ENCODE results near the gene GSG1.
"Not testable (repeated sequence)": the region's sequence is repeated elsewhere in the genome, so short reads cannot be mapped to it uniquely, and the experiment has no call there.

Gene GSG1

DNA sequence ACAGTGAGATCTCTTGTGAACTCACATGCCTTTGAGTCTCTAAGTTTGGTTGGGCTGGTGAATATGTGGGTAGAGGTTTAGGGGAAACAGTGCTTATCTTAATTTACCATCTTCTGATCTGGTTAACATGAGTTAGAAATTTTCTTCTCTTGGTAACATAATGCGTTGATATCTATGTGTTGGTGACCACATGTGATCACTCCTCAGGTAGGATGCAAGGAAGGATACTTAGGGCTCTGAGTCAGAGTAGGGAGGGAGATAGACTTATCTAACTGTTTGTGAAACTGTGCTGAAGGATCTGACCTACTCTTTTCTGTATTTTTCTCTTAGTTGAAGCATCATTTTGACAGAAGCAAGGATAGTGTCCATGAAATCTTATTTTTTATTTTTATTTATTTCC is 36.1 kb downstream of the GSG1 start:
- H3K36me3 Mint-ChIP-seq: peaks cover 40% of the 10 kb centered on the region
- H3K4me1 Mint-ChIP-seq: no peaks in the 10 kb centered on the region
- H3K27me3 Mint-ChIP-seq: no peaks in the 10 kb centered on the region
- no peak overlapping the region for H3K4me3 Mint-ChIP-seq
- H3K9me3 Mint-ChIP-seq: no peaks in the 10 kb centered on the region
- ATAC-seq: no peak
- H3K27ac Mint-ChIP-seq: no peak overlapping the region

DNA sequence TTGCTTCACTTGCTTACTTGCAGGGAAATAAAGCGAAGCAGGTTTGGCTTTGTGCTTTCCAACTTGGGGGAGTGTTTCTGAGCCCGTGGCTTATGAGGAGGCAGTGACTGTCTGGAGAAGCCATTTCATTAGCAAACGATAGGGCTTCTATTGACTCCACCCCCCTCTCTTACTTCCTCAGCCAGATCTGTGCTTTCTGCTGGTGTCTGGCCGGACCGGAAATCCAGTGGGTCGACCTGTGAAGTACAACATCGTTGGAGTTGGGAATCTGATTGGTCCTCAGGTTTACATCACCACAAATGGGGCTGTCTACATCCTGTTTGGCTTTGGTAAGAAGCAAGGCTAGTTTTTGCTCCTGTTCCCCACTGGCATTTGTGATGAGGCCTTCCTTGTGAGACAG is 37.0 kb downstream of the GSG1 start:
- no peaks in the 10 kb centered on the region for H3K27me3 Mint-ChIP-seq
- H3K27ac Mint-ChIP-seq: no peak overlapping the region
- H3K4me3 Mint-ChIP-seq: no peak overlapping the region
- H3K36me3 Mint-ChIP-seq: peaks cover 44% of the 10 kb centered on the region
- no peak for ATAC-seq
- H3K9me3 Mint-ChIP-seq: no peaks in the 10 kb centered on the region
- H3K4me1 Mint-ChIP-seq: no peaks in the 10 kb centered on the region

DNA sequence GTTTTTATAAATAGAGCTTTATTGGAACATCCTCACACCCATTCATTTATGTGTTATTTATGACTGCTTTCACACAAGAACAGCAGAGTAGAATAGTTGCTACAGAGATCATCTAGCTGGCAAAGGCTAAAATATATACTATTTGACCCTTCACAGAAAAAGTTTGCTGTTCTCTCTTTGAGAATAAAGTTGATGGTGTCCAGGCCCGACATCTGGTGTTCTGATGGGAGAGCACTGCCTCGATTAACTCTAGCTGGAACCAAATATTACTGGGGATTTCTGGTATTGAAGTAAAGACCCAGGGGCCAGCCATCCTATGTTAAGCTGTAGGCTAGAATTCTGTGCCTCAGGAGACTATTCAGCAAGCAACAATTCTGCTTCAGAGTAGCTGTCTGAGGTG is 37.5 kb downstream of the GSG1 start:
- no peaks in the 10 kb centered on the region for H3K27me3 Mint-ChIP-seq
- peaks cover 44% of the 10 kb centered on the region for H3K36me3 Mint-ChIP-seq
- no peaks in the 10 kb centered on the region for H3K9me3 Mint-ChIP-seq
- ATAC-seq: no peak
- H3K27ac Mint-ChIP-seq: no peak overlapping the region
- H3K4me3 Mint-ChIP-seq: no peak overlapping the region
- no peaks in the 10 kb centered on the region for H3K4me1 Mint-ChIP-seq

DNA sequence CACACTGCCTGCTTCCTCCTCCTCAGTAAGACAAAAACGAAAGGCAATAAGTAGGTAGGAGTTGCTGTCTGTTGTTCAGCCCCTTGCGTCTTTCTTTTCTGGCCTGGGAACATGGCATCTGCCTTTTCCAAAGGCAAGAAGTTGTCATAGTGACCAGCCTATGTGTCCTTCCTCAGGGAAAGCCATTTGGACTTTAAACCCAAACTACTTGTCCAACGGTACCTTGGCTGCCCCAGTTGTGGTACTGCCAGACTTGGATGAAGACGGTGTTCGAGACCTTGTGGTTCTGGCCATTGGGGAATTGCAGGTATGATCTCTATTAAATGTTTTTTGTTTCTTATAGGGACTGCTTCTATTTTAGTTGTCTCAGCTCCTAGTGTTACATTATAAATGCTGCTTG is 40.8 kb downstream of the GSG1 start:
- no peak for ATAC-seq
- no peaks in the 10 kb centered on the region for H3K9me3 Mint-ChIP-seq
- no peak overlapping the region for H3K27ac Mint-ChIP-seq
- peaks cover 43% of the 10 kb centered on the region for H3K36me3 Mint-ChIP-seq
- H3K27me3 Mint-ChIP-seq: no peaks in the 10 kb centered on the region
- no peaks in the 10 kb centered on the region for H3K4me1 Mint-ChIP-seq
- no peak overlapping the region for H3K4me3 Mint-ChIP-seq

DNA sequence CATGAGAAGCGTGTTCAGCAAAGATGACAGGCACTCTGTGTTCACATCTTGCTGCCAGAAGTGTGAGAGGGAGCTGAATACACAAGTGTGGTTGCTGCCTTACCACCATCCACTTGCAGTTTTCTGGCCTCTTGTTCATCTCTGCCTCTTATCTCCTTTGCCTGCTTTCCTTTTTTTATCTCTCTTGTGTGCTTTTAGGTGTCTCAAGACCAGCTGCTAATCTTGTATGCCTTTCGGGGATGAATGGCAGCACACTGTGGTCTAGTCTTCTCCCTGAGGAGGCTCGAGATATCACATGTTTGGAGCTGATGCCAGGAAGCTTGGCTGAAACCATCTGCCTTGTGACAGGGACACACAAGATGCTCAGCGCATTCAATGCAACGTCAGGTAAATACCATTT is 42.1 kb downstream of the GSG1 start:
- no peaks in the 10 kb centered on the region for H3K9me3 Mint-ChIP-seq
- H3K27me3 Mint-ChIP-seq: no peaks in the 10 kb centered on the region
- no peak for ATAC-seq
- no peaks in the 10 kb centered on the region for H3K4me1 Mint-ChIP-seq
- H3K36me3 Mint-ChIP-seq: peaks cover 36% of the 10 kb centered on the region
- no peak overlapping the region for H3K4me3 Mint-ChIP-seq
- H3K27ac Mint-ChIP-seq: no peak overlapping the region

DNA sequence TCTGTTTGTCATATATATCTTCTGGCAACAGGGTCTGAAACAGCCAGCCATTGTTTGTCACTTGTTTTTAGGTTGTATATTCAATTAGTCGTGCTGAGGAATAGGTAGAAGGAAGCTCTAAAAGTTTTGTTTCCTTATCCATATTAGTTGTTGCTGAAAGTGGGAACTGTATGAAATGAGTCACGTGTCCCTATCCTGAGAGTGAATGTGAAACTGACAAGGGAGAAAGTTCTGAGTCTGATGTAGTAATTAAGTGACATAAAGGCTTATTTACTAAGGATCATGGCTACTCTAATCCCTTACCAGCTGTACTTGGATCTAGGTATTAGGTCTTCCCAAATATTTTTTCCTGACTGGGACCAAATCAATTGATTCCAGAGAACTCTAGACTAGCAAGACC is 42.9 kb downstream of the GSG1 start:
- Mint-ChIP-seq H3K4me3 (no peak overlapping the region), H3K27ac (no peak overlapping the region), H3K36me3 (peaks cover 44% of the 10 kb centered on the region), H3K4me1 (no peaks in the 10 kb centered on the region), H3K9me3 (no peaks in the 10 kb centered on the region), H3K27me3 (no peaks in the 10 kb centered on the region)
- ATAC-seq: no peak

DNA sequence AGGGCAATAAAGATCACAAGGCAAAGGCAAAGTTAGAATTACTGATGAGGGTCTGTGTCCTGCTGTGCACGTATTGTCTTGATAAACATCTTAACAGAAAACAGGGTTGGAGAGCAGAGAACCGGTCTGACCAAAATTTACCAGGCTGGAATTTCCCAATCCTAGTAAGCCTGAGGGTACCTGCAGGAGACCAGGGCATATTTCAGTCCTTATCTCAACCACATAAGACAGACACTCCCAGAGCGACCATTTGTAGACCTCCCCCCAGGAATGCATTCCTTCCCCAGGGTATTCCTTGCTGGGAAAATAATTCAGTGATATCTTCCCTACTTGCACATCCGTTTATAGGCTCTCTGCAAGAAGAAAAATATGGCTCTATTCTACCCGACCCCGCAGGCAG is 49.9 kb downstream of the GSG1 start:
- ATAC-seq, H3K27me3 Mint-ChIP-seq, H3K4me3 Mint-ChIP-seq, H3K9me3 Mint-ChIP-seq, H3K27ac Mint-ChIP-seq: not testable (repeated sequence)
- H3K4me1 Mint-ChIP-seq: peaks cover 12% of the 10 kb centered on the region
- H3K36me3 Mint-ChIP-seq: peaks cover 41% of the 10 kb centered on the region

DNA sequence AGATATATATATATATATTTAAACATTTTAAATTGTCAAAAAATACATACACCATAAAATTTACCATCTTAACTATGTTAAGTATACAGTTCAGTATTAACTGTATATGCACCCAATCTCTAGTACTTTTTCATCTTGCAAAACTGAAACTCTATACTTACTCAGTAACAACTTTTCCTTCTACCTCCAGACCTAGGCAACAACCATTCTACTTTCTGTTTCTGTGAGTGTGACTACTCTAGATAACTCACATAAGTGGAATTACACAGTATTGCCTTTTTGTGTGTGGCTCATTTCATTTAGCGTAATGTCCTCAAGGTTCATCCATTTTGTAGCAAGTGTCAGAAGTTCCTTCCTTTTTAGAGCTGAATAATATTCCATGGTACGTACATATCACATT is 51.0 kb downstream of the GSG1 start:
- peaks cover 17% of the 10 kb centered on the region for H3K4me1 Mint-ChIP-seq
- peaks cover 32% of the 10 kb centered on the region for H3K36me3 Mint-ChIP-seq
- no peak overlapping the region for H3K27ac Mint-ChIP-seq
- ATAC-seq: no peak
- no peaks in the 10 kb centered on the region for H3K27me3 Mint-ChIP-seq
- no peak overlapping the region for H3K4me3 Mint-ChIP-seq
- peaks cover 4% of the 10 kb centered on the region for H3K9me3 Mint-ChIP-seq

DNA sequence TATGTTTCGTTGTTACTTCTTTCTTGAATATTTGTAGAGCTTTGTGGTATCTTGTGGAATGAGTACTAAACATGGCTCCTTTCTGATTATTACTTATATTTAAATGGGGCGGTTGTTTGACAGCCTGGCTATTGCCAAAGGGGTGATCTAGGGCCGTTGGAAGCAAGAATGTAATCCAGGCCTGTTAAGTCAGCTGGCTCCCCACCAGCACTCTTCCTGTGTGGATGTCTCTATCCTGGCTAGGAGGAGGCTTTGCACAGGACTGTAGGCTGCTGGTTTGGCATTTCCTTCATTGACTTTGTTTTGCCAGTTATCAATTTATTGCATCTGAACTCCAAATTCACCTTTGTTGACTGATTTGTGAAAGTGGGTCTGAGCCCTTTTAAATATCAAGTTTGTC is 53.7 kb downstream of the GSG1 start:
- Mint-ChIP-seq H3K27me3 (no peaks in the 10 kb centered on the region), H3K27ac (no peak overlapping the region), H3K36me3 (peaks cover 15% of the 10 kb centered on the region), H3K9me3 (peaks cover 4% of the 10 kb centered on the region), H3K4me1 (peaks cover 40% of the 10 kb centered on the region), H3K4me3 (no peak overlapping the region)
- ATAC-seq: no peak

DNA sequence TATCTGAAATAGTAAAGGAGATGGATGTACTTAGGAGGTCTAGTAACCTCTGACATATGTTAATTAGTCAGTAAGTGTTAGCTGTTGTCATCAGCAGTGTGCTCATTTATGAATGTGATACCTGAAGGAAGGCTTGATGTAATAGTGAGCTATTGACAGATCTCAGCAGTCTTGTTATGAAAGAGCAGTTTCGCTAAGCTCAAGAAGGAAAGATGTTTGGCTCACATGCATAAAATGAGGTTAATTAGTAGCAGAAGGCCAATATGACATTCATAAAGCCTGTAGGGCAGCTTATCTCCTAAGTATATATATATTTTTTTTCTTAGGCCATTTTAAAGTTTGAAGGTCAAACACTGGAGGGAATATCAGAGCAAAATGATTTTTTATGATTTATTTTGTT is 56.5 kb downstream of the GSG1 start:
- H3K4me1 Mint-ChIP-seq: peaks cover 47% of the 10 kb centered on the region
- no peak for ATAC-seq
- no peak overlapping the region for H3K27ac Mint-ChIP-seq
- H3K27me3 Mint-ChIP-seq: no peaks in the 10 kb centered on the region
- H3K4me3 Mint-ChIP-seq: no peak overlapping the region
- H3K36me3 Mint-ChIP-seq: no peaks in the 10 kb centered on the region
- H3K9me3 Mint-ChIP-seq: no peaks in the 10 kb centered on the region

DNA sequence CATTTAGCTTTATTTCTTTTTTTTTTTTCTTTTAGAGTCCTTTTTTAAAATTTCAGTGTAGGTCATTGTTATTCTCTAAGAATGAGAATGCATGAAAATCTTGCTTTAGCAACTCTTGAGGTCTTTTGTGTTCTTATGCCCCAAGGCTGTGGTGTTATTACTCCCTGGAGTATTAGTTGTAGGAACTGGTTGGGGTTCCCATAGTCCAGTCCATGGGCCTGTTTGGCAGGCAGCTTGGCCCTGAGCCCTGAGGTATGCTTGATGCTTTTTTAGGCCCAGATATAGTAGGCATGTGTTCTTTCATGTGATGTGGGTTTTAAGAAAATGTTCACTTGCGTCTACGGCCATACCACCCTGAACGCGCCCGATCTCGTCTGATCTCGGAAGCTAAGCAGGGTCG is 57.7 kb downstream of the GSG1 start:
- no peaks in the 10 kb centered on the region for H3K27me3 Mint-ChIP-seq
- no peak overlapping the region for H3K27ac Mint-ChIP-seq
- ATAC-seq: no peak
- H3K4me3 Mint-ChIP-seq: no peak overlapping the region
- H3K36me3 Mint-ChIP-seq: no peaks in the 10 kb centered on the region
- no peaks in the 10 kb centered on the region for H3K9me3 Mint-ChIP-seq
- peaks cover 47% of the 10 kb centered on the region for H3K4me1 Mint-ChIP-seq

DNA sequence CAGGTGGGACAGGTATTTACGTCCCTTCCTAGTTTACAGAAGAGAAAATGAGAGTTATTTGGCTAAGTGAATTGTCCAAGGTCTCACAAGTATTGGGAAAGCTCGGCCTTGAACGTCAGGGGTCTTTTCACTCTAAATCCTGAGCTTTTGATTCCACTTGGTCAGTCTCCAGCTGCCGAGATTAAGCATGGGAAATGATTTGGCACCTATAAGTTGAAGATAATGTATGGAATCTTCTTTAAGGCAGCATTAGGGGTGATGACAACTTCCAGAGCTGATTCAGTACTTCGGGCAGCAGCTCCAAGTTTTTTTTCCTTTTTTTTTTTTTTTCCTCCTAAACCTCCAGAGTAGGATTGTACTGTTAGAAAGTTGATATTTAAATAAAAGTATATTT is 58.6 kb downstream of the GSG1 start:
- no peaks in the 10 kb centered on the region for H3K9me3 Mint-ChIP-seq
- H3K36me3 Mint-ChIP-seq: no peaks in the 10 kb centered on the region
- peak overlapping the region; percentile 79 for H3K27ac Mint-ChIP-seq

DNA sequence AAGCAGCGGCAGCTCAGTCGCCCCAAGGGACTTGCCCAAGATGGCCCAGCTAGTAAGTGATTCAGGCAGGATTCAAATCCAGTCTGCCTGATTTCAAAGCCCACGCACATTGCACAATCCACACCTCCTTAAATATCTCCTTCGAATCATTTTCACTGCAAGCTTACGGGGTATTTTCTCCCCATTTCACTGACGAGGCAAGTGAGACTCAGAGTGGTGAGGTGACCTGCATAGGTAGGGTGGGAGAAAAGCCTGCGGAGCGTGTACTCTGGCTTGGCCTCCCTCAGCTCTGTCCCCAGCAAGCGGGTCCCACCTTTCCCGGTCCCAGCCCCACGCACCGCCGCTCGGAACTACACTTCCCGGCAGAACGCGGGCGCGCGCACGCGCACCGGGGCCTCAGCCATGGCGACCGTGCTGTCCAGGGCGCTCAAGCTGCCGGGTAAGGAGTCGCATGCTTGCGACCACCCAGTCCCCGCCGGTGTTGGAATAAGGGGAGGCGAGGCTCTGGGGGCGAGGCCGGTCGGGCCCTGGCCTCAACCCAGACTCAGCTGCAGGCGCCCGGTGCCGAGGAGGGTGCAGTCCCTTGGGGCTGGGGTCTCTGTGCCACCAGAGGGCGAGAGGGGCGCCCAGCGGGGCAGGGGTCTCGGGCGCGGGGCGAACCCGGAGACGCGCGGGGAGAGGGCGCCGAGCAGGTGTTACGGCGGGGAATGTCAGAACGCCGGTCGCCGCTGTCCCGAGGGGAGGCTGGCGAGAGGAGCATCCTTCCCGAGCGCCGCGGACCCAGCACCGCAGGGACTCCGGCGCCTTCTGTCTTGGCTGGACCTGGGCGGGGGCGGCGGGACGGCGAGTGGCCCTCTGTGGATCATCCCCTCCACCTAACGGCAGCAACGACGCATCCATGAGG is 59.2 kb downstream of the GSG1 start, which contains the start of gene FAM234B:
FAM234B (plus strand) TSS at position 380 of the 904 bp plus-strand sequence; CDS start at position 403, 23 bp downstream.
- Mint-ChIP-seq H3K36me3 (no peaks in the 10 kb centered on the region), H3K4me3 (peak within 1 kb of the TSS; percentile 92), H3K27ac (peak within 1 kb of the TSS; percentile 79), H3K9me3 (no peaks in the 10 kb centered on the region), H3K4me1 (peaks cover 46% of the 10 kb centered on the region), H3K27me3 (no peaks in the 10 kb centered on the region)
- peak; percentile 94 for ATAC-seq

More for the DNA sequence above, 58.6 kb downstream of the GSG1 start:
- H3K4me3 Mint-ChIP-seq: peak overlapping the region; percentile 92
- H3K4me1 Mint-ChIP-seq: peaks cover 44% of the 10 kb centered on the region
- no peak for ATAC-seq
- H3K27me3 Mint-ChIP-seq: no peaks in the 10 kb centered on the region

DNA sequence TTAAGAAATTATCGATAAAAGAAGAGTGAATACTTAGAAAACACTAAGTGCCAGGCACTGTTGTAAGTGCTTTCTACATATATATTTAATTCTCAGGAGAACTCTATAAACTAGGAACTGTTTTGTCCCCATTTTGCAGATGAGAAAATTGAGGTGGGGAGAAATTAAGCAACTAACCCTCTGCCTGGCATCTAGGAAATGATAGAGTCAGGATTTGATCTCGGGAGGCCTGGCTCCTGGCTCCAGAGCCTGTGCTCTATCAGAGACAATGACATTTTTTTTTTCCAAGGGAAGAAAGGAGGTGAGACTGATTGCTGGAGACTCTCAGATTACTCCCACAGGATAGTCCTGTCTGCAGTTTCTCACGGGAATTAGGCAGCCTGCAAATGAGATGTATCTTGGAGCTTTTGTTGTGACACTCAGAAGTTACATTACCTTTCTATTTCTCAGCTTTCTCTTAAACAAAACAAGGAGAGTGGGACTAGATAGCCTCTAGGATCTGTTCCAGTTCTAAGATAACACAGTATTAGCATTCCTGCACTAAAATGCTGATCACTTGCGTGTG is 60.7 kb downstream of the GSG1 start:
- Mint-ChIP-seq H3K4me3 (no peak overlapping the region), H3K36me3 (no peaks in the 10 kb centered on the region), H3K27me3 (no peaks in the 10 kb centered on the region), H3K27ac (no peak overlapping the region), H3K9me3 (no peaks in the 10 kb centered on the region), H3K4me1 (peaks cover 45% of the 10 kb centered on the region)
- ATAC-seq: no peak

DNA sequence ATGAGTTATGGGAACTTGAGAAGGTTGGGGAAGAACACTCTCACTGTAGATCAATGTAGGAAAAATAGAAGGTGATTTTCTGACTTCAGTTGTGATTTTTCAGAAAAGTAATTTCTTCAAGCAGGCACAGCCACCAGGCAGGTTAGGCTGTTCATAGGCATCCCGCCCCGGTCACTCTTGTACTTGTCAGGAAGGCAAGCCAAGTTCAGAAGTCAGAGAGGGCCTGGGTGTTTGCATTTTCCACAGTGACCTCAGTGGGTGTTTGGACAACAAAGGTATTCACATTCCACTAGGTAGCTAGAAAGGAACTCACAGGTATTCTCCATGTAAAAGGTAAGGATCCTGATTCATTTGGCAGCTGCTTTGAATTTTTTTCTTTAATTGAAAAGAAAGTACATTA is 62.2 kb downstream of the GSG1 start:
- Mint-ChIP-seq H3K27me3 (no peaks in the 10 kb centered on the region), H3K36me3 (no peaks in the 10 kb centered on the region), H3K4me1 (peaks cover 37% of the 10 kb centered on the region), H3K4me3 (no peak overlapping the region), H3K27ac (no peak overlapping the region), H3K9me3 (no peaks in the 10 kb centered on the region)
- no peak for ATAC-seq

DNA sequence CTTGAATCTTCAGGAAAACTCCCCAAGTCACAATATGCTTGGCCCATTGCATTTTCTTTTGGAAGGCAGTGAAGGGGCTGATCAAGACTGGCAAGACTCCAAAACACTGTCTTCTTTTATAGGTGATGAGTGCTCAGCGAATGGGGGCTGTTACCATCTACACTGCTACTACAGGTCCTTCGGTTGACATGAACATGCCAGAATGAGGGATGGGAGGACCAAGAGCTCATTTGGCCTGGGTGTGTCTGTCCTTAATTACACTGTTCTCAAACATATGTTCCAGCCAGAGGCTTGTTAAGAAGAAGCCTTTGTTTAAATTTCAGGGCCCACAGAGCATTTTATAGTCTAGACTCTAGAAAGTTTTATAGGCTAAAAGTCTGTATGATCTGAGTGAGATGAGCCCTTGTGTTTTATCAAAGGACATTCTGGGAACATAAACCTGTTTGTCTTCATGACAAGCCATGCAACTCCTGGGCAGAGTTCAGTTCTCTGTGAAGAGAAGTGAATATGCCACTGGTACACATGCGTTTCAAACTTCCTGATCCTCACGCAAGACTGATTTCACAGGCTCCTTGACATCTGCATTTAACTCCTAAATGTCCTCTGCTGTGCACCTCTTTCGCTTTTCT is 64.0 kb downstream of the GSG1 start:
- ATAC-seq: no peak
- no peak overlapping the region for H3K4me3 Mint-ChIP-seq
- peaks cover 20% of the 10 kb centered on the region for H3K4me1 Mint-ChIP-seq
- H3K9me3 Mint-ChIP-seq: no peaks in the 10 kb centered on the region
- H3K27ac Mint-ChIP-seq: no peak overlapping the region
- no peaks in the 10 kb centered on the region for H3K27me3 Mint-ChIP-seq
- H3K36me3 Mint-ChIP-seq: no peaks in the 10 kb centered on the region
